Ishikawa (cell line): ENCODE measurements around the gene HAUS6.

Experiments used
- CEBPB ChIP-seq: IDR thresholded peaks from 2 replicates; pipeline ENCODE4 v1.6.1; 2012
- CREB1 ChIP-seq: IDR thresholded peaks from 2 replicates; pipeline ENCODE4 v1.6.1; 2012; ENCODE audit warnings: low read depth
- EGR1 ChIP-seq: IDR thresholded peaks from 2 replicates; pipeline ENCODE4 v1.6.1; 2012
- EP300 ChIP-seq: IDR thresholded peaks from 2 replicates; pipeline ENCODE4 v1.6.1; 2012; ENCODE audit warnings: borderline replicate concordance
- FOXM1 ChIP-seq: IDR thresholded peaks from 2 replicates; pipeline ENCODE4 v1.6.1; 2012; ENCODE audit warnings: low read depth, borderline replicate concordance
- NFIC ChIP-seq: IDR thresholded peaks from 2 replicates; pipeline ENCODE4 v1.6.1; 2012
- RAD21 ChIP-seq: IDR thresholded peaks from 2 replicates; pipeline ENCODE4 v1.6.1; 2012; ENCODE audit warnings: low read depth
- TAF1 ChIP-seq: IDR thresholded peaks from 2 replicates; pipeline ENCODE4 v1.6.1; 2012; ENCODE audit warnings: low read depth, mild to moderate bottlenecking
- TCF12 ChIP-seq: IDR thresholded peaks from 2 replicates; pipeline ENCODE4 v1.6.1; 2012; ENCODE audit warnings: low read depth
- TEAD4 ChIP-seq: IDR thresholded peaks from 2 replicates; pipeline ENCODE4 v1.6.1; 2012
- YY1 ChIP-seq: IDR thresholded peaks from 2 replicates; pipeline ENCODE4 v1.6.1; 2012; ENCODE audit warnings: low read depth
- ZBTB7A ChIP-seq: IDR thresholded peaks from 2 replicates; pipeline ENCODE4 v1.6.1; 2012; ENCODE audit warnings: low read depth
- TF ChIP-seq, protein P1 (sequence below): IDR thresholded peaks from 2 replicates; pipeline ENCODE4 v1.6.1; 2012; ENCODE audit warnings: low read depth, mild to moderate bottlenecking
- TF ChIP-seq, protein P2 (sequence below): IDR thresholded peaks from 2 replicates; pipeline ENCODE4 v1.6.1; 2012
- TF ChIP-seq, protein P3 (sequence below): IDR thresholded peaks from 2 replicates; pipeline ENCODE4 v1.6.1; 2012

HAUS6 gene

DNA sequence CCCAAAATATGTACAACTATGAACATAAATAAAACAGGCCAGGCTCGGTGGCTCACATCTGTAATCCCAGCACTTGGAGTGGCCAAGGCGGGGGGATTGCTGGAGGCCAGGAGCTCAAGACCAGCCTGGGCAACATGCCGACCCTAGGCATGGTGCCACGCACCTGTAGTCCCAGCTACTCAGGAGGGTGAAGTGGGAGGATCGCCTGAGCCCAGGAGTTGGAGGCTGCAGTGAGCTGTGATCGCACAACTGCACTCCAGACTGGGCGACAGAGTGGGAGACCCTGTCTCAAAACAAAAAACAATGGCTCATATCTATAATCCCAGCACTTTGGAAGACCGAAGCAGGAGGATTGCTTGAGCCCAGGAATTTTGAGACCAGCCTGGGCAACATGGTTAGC lies 1.5 kb downstream of the HAUS6 start:
- TF ChIP-seq TCF12 (no peak), EGR1 (no peak), RAD21 (no peak), FOXM1 (no peak), YY1 (no peak), TAF1 (no peak), TEAD4 (no peak), NFIC (no peak), ZBTB7A (no peak), CEBPB (no peak), EP300 (no peak), CREB1 (no peak)
- TF ChIP-seq, protein P1, sequence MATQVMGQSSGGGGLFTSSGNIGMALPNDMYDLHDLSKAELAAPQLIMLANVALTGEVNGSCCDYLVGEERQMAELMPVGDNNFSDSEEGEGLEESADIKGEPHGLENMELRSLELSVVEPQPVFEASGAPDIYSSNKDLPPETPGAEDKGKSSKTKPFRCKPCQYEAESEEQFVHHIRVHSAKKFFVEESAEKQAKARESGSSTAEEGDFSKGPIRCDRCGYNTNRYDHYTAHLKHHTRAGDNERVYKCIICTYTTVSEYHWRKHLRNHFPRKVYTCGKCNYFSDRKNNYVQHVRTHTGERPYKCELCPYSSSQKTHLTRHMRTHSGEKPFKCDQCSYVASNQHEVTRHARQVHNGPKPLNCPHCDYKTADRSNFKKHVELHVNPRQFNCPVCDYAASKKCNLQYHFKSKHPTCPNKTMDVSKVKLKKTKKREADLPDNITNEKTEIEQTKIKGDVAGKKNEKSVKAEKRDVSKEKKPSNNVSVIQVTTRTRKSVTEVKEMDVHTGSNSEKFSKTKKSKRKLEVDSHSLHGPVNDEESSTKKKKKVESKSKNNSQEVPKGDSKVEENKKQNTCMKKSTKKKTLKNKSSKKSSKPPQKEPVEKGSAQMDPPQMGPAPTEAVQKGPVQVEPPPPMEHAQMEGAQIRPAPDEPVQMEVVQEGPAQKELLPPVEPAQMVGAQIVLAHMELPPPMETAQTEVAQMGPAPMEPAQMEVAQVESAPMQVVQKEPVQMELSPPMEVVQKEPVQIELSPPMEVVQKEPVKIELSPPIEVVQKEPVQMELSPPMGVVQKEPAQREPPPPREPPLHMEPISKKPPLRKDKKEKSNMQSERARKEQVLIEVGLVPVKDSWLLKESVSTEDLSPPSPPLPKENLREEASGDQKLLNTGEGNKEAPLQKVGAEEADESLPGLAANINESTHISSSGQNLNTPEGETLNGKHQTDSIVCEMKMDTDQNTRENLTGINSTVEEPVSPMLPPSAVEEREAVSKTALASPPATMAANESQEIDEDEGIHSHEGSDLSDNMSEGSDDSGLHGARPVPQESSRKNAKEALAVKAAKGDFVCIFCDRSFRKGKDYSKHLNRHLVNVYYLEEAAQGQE: no peak
- TF ChIP-seq, protein P2, sequence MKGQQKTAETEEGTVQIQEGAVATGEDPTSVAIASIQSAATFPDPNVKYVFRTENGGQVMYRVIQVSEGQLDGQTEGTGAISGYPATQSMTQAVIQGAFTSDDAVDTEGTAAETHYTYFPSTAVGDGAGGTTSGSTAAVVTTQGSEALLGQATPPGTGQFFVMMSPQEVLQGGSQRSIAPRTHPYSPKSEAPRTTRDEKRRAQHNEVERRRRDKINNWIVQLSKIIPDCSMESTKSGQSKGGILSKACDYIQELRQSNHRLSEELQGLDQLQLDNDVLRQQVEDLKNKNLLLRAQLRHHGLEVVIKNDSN: no peak
- TF ChIP-seq, protein P3, sequence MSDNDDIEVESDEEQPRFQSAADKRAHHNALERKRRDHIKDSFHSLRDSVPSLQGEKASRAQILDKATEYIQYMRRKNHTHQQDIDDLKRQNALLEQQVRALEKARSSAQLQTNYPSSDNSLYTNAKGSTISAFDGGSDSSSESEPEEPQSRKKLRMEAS: no peak

DNA sequence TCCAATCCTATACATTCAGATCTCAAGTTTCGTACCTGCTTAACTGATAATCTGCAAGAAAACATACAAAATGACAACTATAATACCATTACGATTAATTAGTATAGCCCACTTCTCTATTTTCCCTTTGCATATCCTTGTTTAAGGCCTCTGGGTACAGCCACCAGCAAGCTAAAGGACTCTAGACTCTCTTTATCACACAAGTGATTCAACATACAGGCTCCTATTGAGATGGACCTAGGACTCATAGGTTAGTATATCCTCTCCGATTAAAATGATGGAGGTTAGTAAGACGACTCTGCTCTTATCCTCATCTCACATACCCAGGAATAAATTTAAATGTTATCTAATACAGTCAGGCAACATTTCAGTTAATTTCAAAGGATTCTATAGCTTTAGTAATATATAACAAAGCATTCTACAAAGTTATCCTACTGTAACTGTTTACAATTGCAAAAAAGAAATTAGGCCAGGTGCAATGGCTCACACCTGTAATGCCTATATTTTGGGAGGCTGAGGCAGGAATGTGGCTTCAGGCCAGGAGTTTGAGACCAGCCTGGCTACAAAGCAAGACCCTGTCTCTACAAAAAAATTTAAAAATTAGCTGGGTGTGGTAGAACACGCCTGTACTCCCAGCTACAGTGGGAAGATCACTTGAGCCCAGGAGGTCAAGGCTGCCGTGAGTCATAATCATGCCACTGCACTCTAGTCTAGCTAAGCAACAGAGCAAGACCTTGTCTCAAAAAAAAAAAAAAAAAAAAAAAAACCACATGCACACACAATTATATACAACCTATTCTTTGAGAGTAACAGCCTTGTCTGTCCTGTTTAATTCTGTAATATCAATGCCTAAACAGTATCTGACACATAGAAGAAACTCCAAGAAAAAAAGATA lies 15.4 kb downstream of the HAUS6 start:
- TF ChIP-seq TEAD4 (no peak), TAF1 (no peak), EP300 (no peak), RAD21 (no peak), NFIC (no peak), ZBTB7A (no peak)
- TF ChIP-seq, protein P1: no peak

DNA sequence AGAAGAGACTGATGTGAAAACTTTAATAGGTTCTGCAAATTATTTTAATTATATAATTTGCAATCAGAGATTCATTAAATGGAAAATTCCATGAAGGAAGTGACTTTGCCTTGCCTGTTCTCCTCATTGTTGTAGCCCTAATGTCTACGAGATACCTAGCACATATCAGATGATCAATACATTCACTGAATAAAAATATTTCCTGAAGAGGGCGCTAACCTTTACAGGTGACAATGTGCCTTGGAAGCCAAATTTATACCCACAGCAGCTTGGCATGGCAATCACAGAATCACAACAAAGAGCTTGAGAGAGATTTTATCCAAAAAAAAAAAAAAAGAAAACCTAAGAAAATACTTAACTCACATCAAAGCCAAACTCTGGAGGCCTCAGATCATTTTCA lies 17.4 kb downstream of the HAUS6 start:
- TF ChIP-seq NFIC: no peak
- TF ChIP-seq, protein P2: no peak
- no peak for TF ChIP-seq RAD21
- no peak for TF ChIP-seq CEBPB
- TF ChIP-seq, protein P3: no peak
- no peak for TF ChIP-seq CREB1
- no peak for TF ChIP-seq EGR1
- no peak for TF ChIP-seq TAF1
- TF ChIP-seq, protein P1: no peak
- TF ChIP-seq ZBTB7A: no peak
- TF ChIP-seq EP300: no peak
- no peak for TF ChIP-seq TEAD4
- no peak for TF ChIP-seq TCF12
- no peak for TF ChIP-seq YY1
- no peak for TF ChIP-seq FOXM1

DNA sequence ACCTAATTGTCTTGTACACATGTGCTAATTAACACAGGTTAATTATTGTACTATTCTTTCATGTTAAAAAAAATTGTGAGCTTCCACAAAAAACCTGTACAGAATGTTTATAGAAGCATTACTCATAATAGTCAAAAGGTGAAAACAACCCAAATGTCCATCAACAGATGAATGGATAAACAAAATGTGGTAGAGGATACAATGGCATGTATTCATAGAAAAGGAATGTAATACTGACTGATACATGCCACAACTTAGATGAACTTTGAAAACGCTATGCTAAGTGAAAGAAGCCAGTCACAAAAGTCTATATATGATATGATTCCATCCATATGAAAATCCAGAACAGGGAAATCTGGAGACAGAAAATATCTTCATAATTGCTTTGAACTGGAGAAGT lies 27.9 kb downstream of the HAUS6 start:
- TF ChIP-seq TCF12 (no peak), FOXM1 (no peak), TAF1 (no peak), EGR1 (no peak), CREB1 (no peak), NFIC (no peak), EP300 (no peak), RAD21 (no peak), YY1 (no peak), CEBPB (no peak), TEAD4 (no peak), ZBTB7A (no peak)
- TF ChIP-seq, protein P3: no peak
- TF ChIP-seq, protein P2: no peak
- TF ChIP-seq, protein P1: no peak
